ENCODE data around the gene S1PR4.

- no peak for TF ChIP-seq CTCF (conservative IDR thresholded peaks at IDR 0.05 in 1 of 2, IDR thresholded peaks at IDR 0.05 in 1 of 2; ENCODE audit: low read depth in 1 of 2, low read length in 2 of 2)
- TF ChIP-seq EZH2 (IDR thresholded peaks at IDR 0.05; ENCODE audit: low read length, missing control alignments), result no peak
Observed at GRCh38 chr19:3179739-3180293, 1.2 kb downstream of the S1PR4 start.

Measured in fibroblast of lung (primary cell).